A673 (cell line): ENCODE results near the gene NCAPD3.

Experiments
- EZH2 ChIP-seq: fragments of 200-600 bp; sonication (generic); IDR thresholded peaks from 2 replicates; pipeline ENCODE4 v1.6.1; 2017; ENCODE audit warnings: borderline replicate concordance, low read depth, mild to moderate bottlenecking, mixed read lengths, antibody characterized with exemption, low read length; ENCODE audit not compliant: poor library complexity, severe bottlenecking
- TF ChIP-seq, protein P1 (sequence below): fragments of 300-800, 200-600 bp; sonication (generic); conservative IDR thresholded peaks from 2 replicates; pipeline ENCODE4 v1.5.1; 2017; ENCODE audit warnings: low read depth, mild to moderate bottlenecking, antibody characterized with exemption, low read length, moderate library complexity, mixed read lengths

DNA sequence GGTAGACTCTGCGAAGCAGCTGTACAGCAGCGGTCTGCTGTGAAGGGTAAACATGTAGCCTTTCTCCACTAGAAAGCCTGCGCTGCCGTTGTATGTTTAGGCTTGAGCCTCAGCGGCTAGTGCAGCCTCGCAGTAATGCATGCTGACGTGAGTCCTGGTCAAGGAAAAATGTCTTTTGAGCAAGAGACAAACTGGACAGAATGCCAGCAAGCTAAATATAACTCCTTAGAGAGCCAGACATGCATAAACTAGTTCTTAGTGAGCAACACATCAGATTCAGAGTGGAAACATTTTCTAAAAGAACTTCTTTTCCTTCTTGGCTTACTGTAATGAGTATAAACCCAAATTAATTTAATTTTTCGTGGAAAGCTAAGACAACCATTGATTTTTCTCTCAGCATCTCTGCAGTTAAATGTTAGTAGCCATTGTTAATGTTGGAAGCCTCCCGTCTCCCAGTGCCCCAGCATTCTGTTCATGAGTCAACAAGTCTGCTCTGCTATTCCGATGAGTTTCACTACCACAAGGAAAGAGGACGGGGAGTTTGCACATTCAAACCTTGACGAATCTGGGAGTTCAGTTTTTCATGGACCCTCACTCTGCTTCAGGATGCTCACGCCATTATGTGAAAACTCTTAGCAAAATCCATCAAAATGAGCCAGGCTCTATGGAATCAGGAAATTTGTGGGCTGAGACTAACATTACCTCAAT is 103.5 kb downstream of the NCAPD3 start:
- TF ChIP-seq, protein P1, sequence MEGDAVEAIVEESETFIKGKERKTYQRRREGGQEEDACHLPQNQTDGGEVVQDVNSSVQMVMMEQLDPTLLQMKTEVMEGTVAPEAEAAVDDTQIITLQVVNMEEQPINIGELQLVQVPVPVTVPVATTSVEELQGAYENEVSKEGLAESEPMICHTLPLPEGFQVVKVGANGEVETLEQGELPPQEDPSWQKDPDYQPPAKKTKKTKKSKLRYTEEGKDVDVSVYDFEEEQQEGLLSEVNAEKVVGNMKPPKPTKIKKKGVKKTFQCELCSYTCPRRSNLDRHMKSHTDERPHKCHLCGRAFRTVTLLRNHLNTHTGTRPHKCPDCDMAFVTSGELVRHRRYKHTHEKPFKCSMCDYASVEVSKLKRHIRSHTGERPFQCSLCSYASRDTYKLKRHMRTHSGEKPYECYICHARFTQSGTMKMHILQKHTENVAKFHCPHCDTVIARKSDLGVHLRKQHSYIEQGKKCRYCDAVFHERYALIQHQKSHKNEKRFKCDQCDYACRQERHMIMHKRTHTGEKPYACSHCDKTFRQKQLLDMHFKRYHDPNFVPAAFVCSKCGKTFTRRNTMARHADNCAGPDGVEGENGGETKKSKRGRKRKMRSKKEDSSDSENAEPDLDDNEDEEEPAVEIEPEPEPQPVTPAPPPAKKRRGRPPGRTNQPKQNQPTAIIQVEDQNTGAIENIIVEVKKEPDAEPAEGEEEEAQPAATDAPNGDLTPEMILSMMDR = no peak
- TF ChIP-seq EZH2 = no peak
